GM21447 (cell line): ENCODE measurements around the gene KCND2.
"Not testable (repeated sequence)": the region's sequence is repeated elsewhere in the genome, so short reads cannot be mapped to it uniquely, and the experiment has no call there.

ENCODE experiments used
- ATAC-seq: cut with Tn5 transposase; IDR thresholded peaks from one replicate; pipeline ENCODE4 v1.9.1; 2021; ENCODE audit not compliant: unreplicated experiment

Gene KCND2

DNA sequence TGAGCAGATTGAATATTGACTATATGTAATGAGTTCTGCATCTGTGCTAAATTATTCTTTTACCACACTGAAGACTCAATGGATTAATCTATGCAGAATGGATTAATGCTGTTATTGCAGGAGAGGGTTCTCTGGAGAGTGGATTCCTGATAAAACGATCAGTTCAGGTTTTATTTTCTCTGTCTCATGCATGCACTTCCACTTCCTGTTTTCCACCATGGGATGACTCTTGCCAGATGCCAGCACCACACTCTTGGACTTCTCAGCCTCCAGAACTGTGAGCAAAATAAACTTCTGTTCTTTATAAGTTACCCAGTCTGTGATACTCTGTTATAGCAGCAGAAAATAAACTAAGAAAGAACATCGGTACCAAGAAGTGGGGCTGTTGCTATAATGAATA is 207.5 kb downstream of the KCND2 start:
- ATAC-seq: no peak

DNA sequence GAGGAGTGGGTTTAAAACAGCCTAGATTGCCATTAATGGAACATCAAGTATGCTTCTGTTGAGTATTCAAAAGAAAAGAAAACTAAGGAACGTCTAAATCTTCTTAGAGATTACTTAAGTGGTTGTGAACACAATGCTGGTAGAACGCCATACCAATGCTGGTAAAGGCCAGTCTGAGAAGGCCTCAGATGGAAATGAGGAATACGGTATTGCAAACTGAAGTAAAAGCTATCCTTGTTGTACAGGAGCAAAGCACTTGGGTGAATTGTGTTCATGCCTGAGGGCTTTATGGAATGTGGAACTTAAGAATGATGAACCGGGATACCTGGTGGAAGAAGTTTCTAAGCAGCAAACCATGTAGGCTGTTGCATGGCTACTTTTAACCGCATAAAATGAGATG is 208.0 kb downstream of the KCND2 start:
- ATAC-seq: no peak

DNA sequence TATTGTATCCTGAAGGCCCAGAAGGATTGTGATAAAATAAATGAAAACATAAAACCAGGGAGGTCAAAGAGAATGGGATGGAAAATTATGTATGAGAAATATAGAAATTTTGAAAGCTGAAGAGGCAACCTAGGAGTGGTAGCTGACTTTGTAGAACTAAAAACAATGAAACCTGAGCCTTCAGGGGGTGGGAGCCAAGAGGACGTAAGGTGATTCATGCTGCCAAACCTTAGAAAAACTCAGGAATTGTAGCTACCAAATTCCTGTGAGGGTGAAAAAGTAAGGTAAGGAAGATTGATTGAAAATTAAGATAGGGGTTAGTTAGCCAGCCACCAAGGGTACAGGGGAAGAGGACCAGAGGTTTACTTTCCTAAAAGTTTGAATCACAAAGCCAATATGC is 213.2 kb downstream of the KCND2 start:
- no peak for ATAC-seq

DNA sequence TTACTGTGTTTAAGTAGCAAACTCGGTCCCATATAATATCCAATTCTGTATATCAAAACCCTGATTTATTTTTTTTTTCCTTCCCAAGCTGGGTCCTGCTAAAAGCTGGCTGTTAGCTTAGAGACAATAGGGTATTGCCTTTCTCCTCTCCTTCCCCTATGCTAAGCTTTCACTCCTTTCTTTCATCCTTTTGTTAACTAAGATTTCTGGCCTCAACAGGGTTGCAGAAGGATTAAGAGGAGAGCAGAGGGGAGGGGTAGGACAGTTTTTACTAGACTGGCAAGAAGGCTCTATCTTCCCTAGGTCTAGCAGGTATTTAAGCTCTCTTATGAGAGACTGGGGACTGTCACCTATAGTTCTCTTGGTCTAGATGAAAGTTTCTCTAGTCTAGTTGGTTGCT is 229.2 kb downstream of the KCND2 start:
- no peak for ATAC-seq

DNA sequence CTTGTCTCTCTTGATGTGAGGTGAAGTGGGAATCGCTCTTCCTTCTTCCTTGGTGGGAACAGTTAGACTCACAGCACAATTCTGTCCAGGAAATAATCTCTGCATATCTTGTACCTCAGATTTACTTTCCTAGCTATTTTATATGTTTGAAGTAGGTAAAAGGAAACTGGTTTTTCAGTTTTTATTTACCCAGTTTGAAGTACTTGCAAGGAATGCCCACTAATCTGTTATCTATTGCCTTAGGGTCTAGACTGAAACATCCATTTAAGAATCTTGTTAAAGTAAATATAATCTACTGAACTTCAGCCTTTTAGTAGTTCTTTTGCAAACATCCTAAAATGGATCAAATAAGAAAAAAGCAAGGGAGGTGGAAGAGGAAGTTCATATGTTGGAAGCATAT is 229.8 kb downstream of the KCND2 start:
- no peak for ATAC-seq

DNA sequence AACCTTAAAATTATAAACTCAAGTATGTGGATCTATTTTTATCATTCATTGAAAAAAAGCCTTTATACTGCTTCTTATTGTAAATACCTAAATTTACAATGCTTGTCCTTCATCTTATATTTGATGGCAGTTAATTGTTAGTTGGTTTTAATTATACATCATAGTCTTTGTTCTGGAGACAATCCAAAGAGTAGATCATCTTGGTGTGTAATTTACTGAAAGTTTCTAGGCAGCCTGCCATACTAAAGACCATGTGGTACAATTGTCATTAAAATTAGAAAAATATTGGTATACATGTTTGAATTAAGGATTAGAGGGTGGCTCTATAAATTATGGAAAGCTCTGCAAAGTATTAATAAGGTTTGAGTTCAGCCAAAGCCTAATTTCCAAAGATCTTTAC is 231.4 kb downstream of the KCND2 start:
- ATAC-seq: no peak

DNA sequence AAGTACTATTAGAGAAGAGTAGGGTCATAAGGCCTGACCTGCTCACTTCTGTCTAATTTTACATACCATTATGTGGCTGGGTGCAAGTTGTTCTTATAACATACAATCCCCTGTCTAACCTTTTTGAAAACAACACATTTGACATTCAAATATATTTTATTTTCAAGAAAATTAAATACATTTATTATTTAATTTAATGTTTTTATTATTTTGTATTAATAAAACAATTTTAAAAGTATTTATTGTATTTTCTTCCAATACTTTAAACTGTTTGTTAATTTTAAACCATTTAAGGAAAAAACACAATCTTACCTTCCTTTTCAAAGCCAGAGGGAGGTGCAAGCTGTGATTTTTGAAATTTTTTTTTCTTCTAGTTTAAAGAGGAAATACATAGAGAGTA is 232.8 kb downstream of the KCND2 start:
- no peak for ATAC-seq

DNA sequence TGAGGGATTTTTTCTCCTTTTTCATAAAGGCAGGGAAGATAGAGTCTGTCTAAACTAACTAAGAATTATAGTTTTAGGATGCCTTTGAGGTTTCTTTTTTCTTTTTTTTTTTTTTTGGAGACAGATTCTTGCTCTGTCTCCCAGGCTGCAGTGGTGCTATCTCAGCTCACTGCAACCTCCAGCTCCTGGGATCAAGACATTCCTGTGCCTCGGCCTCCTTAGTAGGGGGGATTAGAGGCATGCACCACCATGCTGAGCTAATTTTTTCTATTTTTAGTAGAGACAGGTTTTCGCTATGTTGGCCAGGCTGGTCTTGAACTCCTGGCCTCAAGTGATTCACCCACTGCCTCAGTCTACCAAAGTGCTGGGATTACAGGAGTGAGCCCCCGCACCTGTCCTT is 239.7 kb downstream of the KCND2 start:
- no peak for ATAC-seq

DNA sequence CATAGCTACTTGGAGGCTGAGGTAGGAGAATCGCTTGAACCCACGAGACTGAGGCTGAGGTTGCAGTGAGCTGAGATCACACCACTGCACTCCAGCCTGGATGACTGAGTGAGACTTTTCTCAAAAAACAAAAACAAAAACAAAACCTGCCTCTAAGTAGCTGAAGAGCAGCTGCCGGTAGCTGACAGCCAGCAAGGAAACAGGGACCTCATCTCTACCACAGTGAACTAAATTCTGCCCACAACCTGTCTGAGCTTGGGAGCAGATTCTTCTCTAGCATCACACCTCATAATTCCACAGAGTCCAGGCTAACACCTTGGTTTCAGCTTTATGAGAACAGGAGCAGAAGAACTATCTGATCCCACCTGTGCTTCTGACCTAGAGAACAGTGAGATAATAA is 246.2 kb downstream of the KCND2 start:
- ATAC-seq: no peak

DNA sequence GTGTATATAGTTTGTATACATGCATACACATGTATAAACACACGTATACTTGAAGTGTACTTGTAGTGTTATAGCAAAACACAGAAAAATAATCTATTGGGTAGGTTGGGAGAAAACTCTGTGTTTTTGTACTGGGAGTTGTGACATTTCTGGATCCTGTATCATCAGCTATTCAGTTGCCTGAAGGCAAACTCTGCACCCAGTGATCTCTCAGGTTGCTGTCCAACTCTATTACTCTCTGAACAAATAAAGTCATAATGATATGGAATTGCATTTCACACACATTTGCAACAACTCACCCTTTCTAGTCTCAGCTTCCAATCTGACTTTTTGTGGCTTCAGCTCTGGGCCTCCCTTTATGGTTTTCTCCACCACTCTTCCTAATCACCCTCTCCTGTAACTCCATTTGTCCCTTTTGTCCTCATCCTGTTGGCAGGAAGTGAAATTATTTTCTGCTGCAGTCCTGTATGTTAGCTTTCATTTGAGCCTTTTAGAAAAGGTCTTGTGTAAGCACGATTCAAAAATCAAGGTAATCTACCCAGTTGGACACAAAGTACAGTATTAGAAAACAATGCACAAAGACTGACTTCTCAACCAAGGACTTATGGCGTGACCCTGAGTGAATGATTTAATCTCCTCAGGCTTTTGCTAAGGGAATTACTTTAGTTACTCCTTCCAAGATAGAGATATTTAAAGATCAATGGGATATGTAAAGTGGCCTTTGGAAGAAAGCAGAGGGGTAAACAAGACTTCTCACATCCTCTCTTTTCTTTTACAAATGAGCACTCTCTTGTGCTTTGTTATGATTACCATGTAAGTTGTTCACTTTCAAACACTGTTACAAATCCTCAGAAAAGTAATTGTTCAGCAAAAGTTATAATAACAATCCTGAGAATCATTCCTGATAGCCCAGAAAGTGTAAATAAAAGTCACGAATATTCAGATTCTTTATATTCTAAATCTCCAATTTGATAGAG is 249.1 kb downstream of the KCND2 start:
- no peak for ATAC-seq

DNA sequence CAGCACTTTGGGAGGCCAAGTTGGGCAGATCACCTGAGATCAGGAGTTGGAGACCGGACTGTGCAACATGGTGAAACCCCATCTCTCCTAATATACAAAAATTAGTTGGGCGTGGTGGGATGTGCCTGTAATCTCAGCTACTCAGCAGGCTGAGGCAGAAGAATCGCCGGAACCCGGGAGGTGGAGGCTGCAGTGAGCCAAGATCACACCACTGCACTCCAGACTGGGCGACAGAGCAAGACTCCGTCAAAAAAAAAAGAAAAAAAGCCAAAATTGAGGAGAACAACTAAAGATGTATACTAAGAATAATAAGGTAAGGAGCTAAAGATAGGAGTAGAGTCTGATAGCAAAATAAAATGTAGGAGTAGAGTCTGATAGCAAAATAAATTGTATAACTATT is 251.0 kb downstream of the KCND2 start:
- ATAC-seq: no peak

DNA sequence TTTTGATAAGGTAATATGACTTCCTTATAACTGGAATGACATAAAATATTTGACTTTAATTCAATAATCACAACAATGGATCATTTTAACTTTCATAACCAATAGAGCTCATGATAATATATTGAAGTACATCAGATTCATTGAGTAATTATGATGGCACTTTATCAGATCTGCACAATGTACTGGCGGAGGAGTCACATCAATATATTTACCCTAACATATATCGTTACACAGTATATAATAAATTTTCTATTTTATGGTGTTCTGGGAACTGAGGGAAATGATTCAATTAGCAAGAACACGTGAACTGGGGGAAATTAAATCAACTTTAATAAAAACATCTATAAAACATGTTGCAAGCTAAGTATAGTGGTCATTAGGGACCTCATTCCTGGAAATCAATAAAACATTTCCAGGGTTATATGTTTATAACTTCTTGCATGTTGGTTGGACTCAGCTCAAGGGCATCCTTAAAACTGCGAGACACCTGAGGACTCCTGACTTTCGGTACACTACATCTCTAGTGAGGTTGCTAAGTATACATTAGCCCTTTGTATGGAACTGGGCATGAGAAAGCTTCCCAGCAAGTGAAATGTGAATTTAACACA is 254.0 kb downstream of the KCND2 start:
- ATAC-seq: no peak

DNA sequence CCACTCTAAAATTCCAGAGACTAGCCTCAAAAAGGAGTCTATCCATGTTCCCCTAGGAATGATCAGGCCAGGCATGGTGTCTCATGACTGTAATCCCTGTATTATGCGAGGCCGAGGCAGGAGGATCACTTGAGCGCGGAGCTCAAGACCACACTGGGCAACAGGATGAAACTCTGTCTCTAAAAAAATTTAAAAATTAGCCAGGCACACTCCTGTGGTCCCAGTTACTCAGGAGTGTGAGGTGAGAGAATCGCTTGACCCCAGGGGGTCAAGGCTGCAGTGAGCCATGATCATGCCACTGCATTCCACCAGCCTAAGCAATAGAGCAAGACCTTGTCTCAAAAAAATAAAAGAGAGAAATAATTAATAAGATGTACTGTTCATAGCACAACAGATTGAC is 256.8 kb downstream of the KCND2 start:
- ATAC-seq: no peak

DNA sequence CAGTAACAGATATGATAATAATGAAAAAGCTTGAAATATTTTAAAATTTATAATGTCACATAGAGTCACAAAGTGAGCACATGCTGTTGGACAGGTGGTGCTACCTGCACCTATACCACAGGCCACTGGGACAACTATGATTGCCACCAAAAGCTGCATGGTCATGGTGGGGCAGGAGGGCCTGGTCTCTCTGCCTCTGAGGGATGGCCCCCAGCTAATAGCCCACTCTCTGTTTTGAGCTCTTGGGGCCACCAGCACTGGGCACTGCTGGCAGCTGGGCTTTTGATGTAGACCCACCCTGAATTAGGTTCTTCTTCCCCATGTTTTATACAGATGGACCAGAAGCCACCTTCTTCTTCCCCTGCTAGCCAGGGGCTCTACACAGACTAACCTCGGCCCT is 265.4 kb downstream of the KCND2 start:
- no peak for ATAC-seq

DNA sequence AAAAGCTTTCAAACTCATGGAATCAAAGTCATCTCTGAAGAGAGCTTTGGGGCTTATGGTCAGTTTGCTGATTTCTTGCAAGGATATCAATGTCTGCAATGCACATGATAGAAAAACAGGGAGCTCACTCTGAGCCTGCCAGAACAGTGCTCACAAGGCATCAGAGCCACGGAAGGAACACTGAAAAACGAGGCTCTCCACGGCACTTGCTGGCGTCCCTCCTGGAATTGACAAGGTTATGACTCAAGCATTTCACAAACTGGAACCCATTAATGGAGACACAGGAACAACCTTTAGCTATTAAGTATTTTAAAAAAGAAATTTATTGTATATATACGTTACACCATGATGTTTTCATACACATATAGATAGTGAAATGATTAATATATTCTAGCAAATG is 266.3 kb downstream of the KCND2 start:
- ATAC-seq: no peak

DNA sequence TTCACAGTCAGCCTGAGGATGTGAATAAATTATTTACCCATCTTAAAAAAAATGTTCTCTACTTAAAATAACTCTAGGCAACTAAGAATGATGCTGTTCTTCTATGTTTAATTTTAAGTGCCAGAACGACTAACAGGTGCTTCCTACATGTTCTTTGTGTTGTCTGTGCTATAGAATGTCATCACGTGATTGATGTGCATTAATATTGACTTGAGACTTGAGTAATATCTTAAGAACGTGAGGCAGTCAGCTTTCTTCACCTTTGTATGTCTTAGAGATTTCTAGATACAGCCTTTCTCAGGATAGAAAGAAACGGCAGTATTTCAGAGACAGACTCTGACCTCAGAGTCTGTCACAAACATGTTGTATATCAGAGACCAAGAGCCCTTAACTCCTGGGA is 274.6 kb downstream of the KCND2 start:
- ATAC-seq: no peak

DNA sequence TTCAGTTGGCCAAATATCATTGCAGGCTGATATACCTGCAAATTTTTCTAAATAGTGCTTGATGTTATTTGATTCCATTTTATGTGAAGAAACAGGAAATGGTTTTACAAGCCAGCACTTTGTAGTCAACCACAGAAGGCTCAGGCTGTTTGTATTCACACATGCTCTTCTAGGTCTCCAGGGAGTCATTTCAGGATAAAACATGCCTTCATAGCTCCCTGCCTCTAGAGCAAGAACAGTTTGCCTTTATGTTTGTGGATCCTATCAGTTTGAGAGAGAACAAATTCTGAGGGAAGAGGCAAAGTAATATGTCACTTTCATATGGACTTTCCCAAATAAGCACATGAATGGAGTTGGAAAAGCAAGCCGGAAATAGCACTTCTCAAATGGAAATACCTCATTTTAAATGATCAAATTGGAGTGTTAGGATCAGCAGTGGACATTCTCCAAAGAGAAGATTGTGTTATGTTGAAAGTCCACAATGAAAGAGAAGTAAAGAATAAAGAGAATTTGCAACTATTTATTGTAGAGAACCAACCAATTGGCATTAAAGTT is 277.6 kb downstream of the KCND2 start:
- no peak for ATAC-seq

DNA sequence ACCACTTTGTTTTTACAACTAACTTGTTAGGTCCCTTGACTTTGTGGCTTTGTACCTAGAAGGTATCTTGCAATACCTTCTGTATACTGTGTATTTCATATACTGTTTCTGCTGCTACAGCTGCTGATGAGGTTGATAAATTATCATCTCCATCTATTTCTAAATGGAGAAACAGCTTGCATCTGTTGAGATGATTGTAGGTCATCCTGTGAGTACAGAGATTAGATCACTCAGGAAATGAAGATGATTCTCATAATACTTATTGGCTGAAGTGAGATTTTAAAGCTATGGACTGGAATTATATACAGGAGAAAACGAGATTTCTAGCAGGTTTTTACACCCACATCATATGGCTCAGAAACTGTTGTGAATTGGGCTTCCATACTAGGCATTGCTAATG is 280.5 kb downstream of the KCND2 start:
- peak; percentile 37 for ATAC-seq

DNA sequence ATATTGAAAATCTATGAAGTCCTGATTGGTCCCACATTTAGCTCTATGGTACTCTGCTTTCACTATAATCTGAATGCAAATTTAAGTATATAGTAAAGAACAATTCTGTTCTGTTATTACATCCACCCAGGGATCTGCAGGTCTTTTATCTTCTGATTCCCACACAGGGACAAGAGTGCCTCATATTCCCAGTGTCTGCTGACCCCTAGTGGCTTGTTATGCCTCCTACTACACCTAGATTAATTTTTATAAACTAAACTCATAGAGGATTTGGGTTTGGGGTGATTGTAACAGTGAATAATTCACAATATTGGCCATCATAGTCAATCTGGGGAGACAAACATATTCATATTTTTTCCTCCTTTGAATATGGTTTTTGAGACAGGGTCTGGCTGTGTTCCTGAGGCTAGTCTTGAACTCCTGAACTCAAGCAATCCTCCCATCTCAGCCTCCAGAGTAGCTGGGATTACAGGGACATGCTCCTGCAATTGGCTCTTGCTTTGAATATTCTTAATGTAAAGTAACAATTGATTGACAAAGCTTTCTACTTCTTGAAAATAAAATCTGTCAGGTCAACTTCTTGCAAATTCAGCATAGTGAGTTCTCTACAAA is 282.1 kb downstream of the KCND2 start:
- ATAC-seq: peak; percentile 68

DNA sequence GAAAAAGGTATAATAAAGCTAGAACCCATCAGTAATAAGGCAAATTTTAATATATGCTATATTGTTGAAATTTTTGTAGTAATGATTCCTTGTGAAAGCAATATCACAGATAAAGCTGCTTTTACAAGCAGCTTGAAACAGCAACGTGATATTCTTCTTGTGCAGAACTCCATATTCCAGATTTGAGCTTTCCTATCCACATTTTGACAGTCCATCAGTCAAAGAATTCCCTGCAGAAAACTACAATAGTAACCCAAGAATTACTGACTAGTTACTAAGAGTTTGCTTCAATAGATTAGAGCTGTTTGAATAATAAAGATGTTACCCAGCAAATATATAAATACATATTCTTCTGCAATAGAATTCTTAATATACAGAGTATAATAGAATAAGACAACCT is 291.2 kb downstream of the KCND2 start:
- no peak for ATAC-seq

DNA sequence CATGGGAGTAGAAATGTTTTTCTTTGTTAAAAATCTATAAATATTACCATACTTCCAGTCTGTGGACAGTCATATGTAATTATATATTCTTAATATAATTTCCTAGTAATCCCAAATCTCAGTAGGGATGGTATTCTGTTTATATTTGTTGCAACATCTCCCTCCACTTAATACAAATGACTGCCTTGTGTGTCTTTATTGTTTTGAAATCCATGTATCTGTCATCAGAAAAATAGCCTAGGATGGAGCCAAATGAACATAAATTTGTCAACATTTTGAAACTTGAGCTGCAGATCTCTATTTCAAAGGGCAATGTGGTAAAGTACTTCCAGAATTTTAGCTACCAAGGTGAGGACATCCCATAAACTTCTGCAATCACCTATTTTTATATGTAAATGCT is 294.2 kb downstream of the KCND2 start:
- no peak for ATAC-seq

DNA sequence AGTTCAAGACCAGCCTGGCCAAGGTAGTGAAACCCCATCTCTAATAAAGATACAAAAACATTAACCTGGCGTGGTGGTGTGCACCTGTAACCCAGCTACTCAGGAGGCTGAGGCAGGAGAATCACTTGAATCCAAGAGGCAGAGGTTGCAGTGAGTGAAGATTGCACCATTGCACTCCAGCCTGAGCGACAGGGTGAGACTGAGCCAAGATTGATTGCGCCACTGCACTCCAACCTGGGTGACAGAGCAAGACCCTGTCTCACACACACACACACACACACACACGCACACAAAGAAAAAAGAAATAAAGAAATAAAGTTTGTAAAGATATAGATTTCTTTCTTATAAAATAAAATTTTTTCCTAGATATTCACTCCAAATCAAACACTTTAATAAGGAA is 305.7 kb downstream of the KCND2 start:
- ATAC-seq: not testable (repeated sequence)
